GM12878 (cell line): ENCODE results near the gene SLCO4A1. TPM values are rescaled to one million over a fixed set of nuclear protein-coding genes. Genes with fewer than 3 reads are reported as not detected.

Experiments
- ATAC-seq: fragments of 200-7000 bp; cut with Tn5 transposase; 3 replicates; pipeline ENCODE4 v1.9.1; 2020; ENCODE audit warnings: mild to moderate bottlenecking, moderate library complexity
- BruUV-seq: library from RNA; stranded (reverse); fragments of 400-500 nt; replicated peaks from 2 replicates; lab custom pipeline; 2021; lab: Mats Ljungman, UMichigan
- CTCF ChIA-PET: fragments of 300-600 bp; sonication (Branson Sonifier 250); formaldehyde crosslinking; extraction: SDS; loops from one replicate; lab custom pipeline; 2021; ENCODE audit warnings: inconsistent platforms; lab: Yijun Ruan, JAX
- POLR2A ChIA-PET: fragments of 350-600 bp; formaldehyde crosslinking; extraction: SDS; loops from one replicate; lab custom pipeline; 2021; ENCODE audit warnings: inconsistent platforms; lab: Charles Lee
- RAD21 ChIA-PET: fragments of 300-600 bp; sonication (Branson Sonifier 250); formaldehyde crosslinking; loops from one replicate; lab custom pipeline; 2023; ENCODE audit warnings: antibody characterized with exemption; ENCODE audit not compliant: unreplicated experiment; lab: Charles Lee
- SMC1A ChIA-PET: fragments of 300-600 bp; sonication (Branson Sonifier 250); formaldehyde crosslinking; loops from one replicate; lab custom pipeline; 2023; ENCODE audit not compliant: unreplicated experiment, uncharacterized antibody; lab: Charles Lee
- DNase-seq: peaks from one replicate; pipeline ENCODE4 v3.0.0-alpha.2; 2011; ENCODE audit warnings: low read depth, low spot score
- FAIRE-seq: peaks from 3 replicates; lab custom pipeline; 2011; peaks lifted over from hg19 to GRCh38; lab: Jason Lieb, UNC
- H2AFZ ChIP-seq: 2 replicates; pipeline ENCODE4 v1.6.0; 2011; ENCODE audit warnings: low read depth, low read length, control low read depth; ENCODE audit not compliant: control insufficient read depth
- H3K27ac ChIP-seq: 2 replicates; pipeline ENCODE4 v1.5.1; 2011; ENCODE audit warnings: control low read depth; ENCODE audit not compliant: control insufficient read depth, insufficient read depth
- H3K27me3 ChIP-seq, 2 experiments: replicated peaks in 1 of 2; 2 replicates each; pipeline versions ENCODE4 v1.6.0 to v1.6.1; 2011; ENCODE audit warnings: low read length in 1 of 2; ENCODE audit not compliant: control insufficient read depth in 2 of 2, insufficient read depth in 2 of 2
- H3K36me3 ChIP-seq, 2 experiments: 2 replicates each; pipeline ENCODE4 v1.5.1; 2011; ENCODE audit warnings: low read length in 1 of 2; ENCODE audit not compliant: control insufficient read depth in 2 of 2, insufficient read depth in 2 of 2
- H3K4me1 ChIP-seq: 2 replicates; pipeline ENCODE4 v1.6.1; 2011; ENCODE audit warnings: mild to moderate bottlenecking, low read length, moderate library complexity, mixed read lengths; ENCODE audit not compliant: control insufficient read depth, insufficient read depth
- H3K4me2 ChIP-seq: 2 replicates; pipeline ENCODE4 v1.6.0; 2011; ENCODE audit warnings: control low read depth; ENCODE audit not compliant: control insufficient read depth, insufficient read depth
- H3K4me3 ChIP-seq: fragments of 200-600 bp; sonication (generic); 2 replicates; pipeline ENCODE4 v1.5.1; 2016
- H3K79me2 ChIP-seq: 2 replicates; pipeline ENCODE4 v1.6.0; 2011; ENCODE audit warnings: low read length; ENCODE audit not compliant: control insufficient read depth, insufficient read depth
- H3K9ac ChIP-seq: 2 replicates; pipeline ENCODE4 v1.8.0; 2011; ENCODE audit warnings: low read length, control low read depth, mixed read lengths; ENCODE audit not compliant: control insufficient read depth, insufficient read depth
- H3K9me3 ChIP-seq: replicated peaks from 3 replicates; pipeline ENCODE4 v1.5.1; 2011; ENCODE audit warnings: mild to moderate bottlenecking, low read length; ENCODE audit not compliant: control insufficient read depth, insufficient read depth
- H4K20me1 ChIP-seq: 2 replicates; pipeline ENCODE4 v1.6.0; 2011; ENCODE audit not compliant: control insufficient read depth, insufficient read depth
- E4F1 ChIP-seq: fragments of 450-650 bp; IDR thresholded peaks from 2 replicates; pipeline ENCODE4 v1.6.1; 2018; ENCODE audit warnings: borderline replicate concordance, mild to moderate bottlenecking; ENCODE audit not compliant: partially characterized antibody
- RBBP5 ChIP-seq: fragments of 200-600 bp; sonication (generic); conservative IDR thresholded peaks from 2 replicates; pipeline ENCODE4 v1.6.1; 2016
- REST ChIP-seq: IDR thresholded peaks from 2 replicates; pipeline ENCODE4 v1.6.1; 2012; ENCODE audit warnings: mild to moderate bottlenecking, low read depth, low read length
- SREBF1 ChIP-seq: IDR thresholded peaks from 2 replicates; pipeline ENCODE4 v1.6.1; 2012; ENCODE audit warnings: mild to moderate bottlenecking, low read length
- TAF1 ChIP-seq: IDR thresholded peaks from 2 replicates; pipeline ENCODE4 v1.6.1; 2011; ENCODE audit warnings: mild to moderate bottlenecking, low read depth, low read length, borderline replicate concordance
- USF2 ChIP-seq: IDR thresholded peaks from 2 replicates; pipeline ENCODE4 v1.6.1; 2011; ENCODE audit warnings: low read depth, low read length, improper control_type of control experiment, borderline replicate concordance
- YY1 ChIP-seq: IDR thresholded peaks from 2 replicates; pipeline ENCODE4 v1.6.1; 2011; ENCODE audit warnings: low read depth, mild to moderate bottlenecking, low read length
- ZBED1 ChIP-seq: IDR thresholded peaks from 2 replicates; pipeline ENCODE4 v1.6.1; 2016; ENCODE audit warnings: borderline replicate concordance
- ZBTB40 ChIP-seq: fragments of 450-650 bp; IDR thresholded peaks from 2 replicates; pipeline ENCODE4 v1.6.1; 2016; ENCODE audit warnings: mild to moderate bottlenecking, moderate library complexity, borderline replicate concordance
- ZNF24 ChIP-seq: fragments of 450-650 bp; IDR thresholded peaks from 2 replicates; pipeline ENCODE4 v1.6.1; 2017; ENCODE audit warnings: antibody characterized with exemption, mild to moderate bottlenecking
- WGBS: methylation state at CpG from one replicate; pipeline ENCODE4 v1.1.6; 2016; ENCODE audit warnings: low lambda C conversion rate; ENCODE audit not compliant: insufficient replicate concordance, insufficient coverage; ENCODE audit errors: missing lambda C conversion rate; 5-methylcytosine and 5-hydroxymethylcytosine counted together
- in situ Hi-C: fragments of 300-500 bp; cut with MboI; formaldehyde crosslinking; loops from 9 replicates; pipeline ENCODE4 v1.14.3; 2018; ENCODE audit warnings: mixed read lengths
- intact Hi-C: fragments of 100-400 bp; cut with micrococcal nuclease; formaldehyde crosslinking; loops from one replicate; pipeline ENCODE4 v1.14.2; 2022; ENCODE audit not compliant: unreplicated experiment
- polyA plus RNA-seq, 11 experiments: library from polyadenylated mRNA; depleted of rRNA in 4 of 11; unstranded in 6 of 11; stranded (reverse) in 5 of 11; fragments of >200 nt; fragmentation: Nextera tagmentation in 4 of 11; fragmentation: Illumina TruSeq in 1 of 11; extraction: Ambion mirVana in 4 of 11; extraction: Trizol in 1 of 11; gene quantifications; 1 replicate in 1 of 11; 2 replicates in 10 of 11; pipeline versions ENCODE4 v1.2.1 to v1.2.3, GENCODE V29; 2011 to 2016; ENCODE audit warnings: inconsistent platforms in 2 of 11, missing spikeins in 2 of 11, low read depth in 1 of 11
- total RNA-seq, 4 experiments: library from RNA; depleted of rRNA in 3 of 4; stranded (reverse); fragments of >200 nt in 3 of 4; fragmentation: Illumina TruSeq in 1 of 4; extraction: Trizol in 1 of 4; gene quantifications; 2 replicates each; pipeline versions ENCODE4 v1.2.1 to v1.2.3, GENCODE V29; 2013 to 2021

Gene SLCO4A1
- total and polyA plus RNA-seq, 10 of the 15 experiments (the other 5 are each of a cell fraction or from before 2014, with no cell fraction given): 2.1 to 30.7 (median 12.0) TPM

- Histone ChIP-seq H3K79me2 (no peaks in the 10 kb centered on the region), H4K20me1 (no peaks in the 10 kb centered on the region), H3K36me3 (no peaks in the 10 kb centered on the region), H3K4me3 (no peak overlapping the region), H3K9ac (no peak overlapping the region), H3K27ac (no peak overlapping the region), H3K9me3 (no peaks in the 10 kb centered on the region), H3K27me3 (peaks cover 0 to 6% of the 10 kb centered on the region in 2 experiments; a peak in 2 of 4 replicates), H3K4me1 (no peaks in the 10 kb centered on the region), H2AFZ (no peak overlapping the region), H3K4me2 (no peak overlapping the region)
- FAIRE-seq: no peak
- no peak for DNase-seq
- in situ Hi-C loops: no loop called here
- WGBS: 75% methylated on average over 19 of the region's 19 CpGs
- POLR2A ChIA-PET: no interaction called here
- RAD21 ChIA-PET: no interaction called here
- intact Hi-C loops: no loop called here
- CTCF ChIA-PET: no interaction called here
- ATAC-seq: no peak
- TF ChIP-seq E4F1: no peak
- TF ChIP-seq SREBF1: no peak
- no peak for TF ChIP-seq RBBP5
- TF ChIP-seq USF2: no peak
- no peak for TF ChIP-seq ZBTB40
- no peak for TF ChIP-seq ZNF24
- TF ChIP-seq YY1: no peak
- no peak for TF ChIP-seq TAF1
- TF ChIP-seq ZBED1: no peak
- TF ChIP-seq REST: no peak
- no TSS peak for BruUV-seq
- SMC1A ChIA-PET: no interaction called here
Observed at GRCh38 chr20:62699296-62699695, 57.0 kb downstream of the SLCO4A1 start.
